ENCODE data around the gene OR4N2.
"Not testable (repeated sequence)": the region's sequence is repeated elsewhere in the genome, so short reads cannot be mapped to it uniquely, and the experiment has no call there.

OR4N2 gene

GRCh38 chr14:19803470-19803869 lies at the start of gene OR4N2:
TSS of gene OR4N2 (plus strand) at chr14:19803770. CDS start at chr14:19827449, 23,679 bp downstream.
- not testable (repeated sequence) for DNase-seq (ENCODE audit: low read depth)

- no peak for DNase-seq (ENCODE audit: low read depth)
Measured at GRCh38 chr14:19754172-19754571, 49.4 kb upstream of the OR4N2 start.

GRCh38 chr14:19771491-19771890 lies 32.1 kb upstream of the OR4N2 start:
- DNase-seq (ENCODE audit: low read depth) = not testable (repeated sequence)

- DNase-seq (ENCODE audit: low read depth) = no peak
Measured at GRCh38 chr14:19771895-19772430, 31.6 kb upstream of the OR4N2 start.

- not testable (repeated sequence) for DNase-seq (ENCODE audit: low read depth)
Measured at GRCh38 chr14:19772454-19772853, 31.1 kb upstream of the OR4N2 start.

GRCh38 chr14:19773204-19773603 lies 30.4 kb upstream of the OR4N2 start, which contains the start of gene OR4M1:
TSS of gene OR4M1 (plus strand) at chr14:19773504. CDS start at chr14:19780323, 6,819 bp downstream.
- DNase-seq (ENCODE audit: low read depth) = not testable (repeated sequence)

GRCh38 chr14:19775587-19775986 lies 28.0 kb upstream of the OR4N2 start:
- no peak for DNase-seq (ENCODE audit: low read depth)

GRCh38 chr14:19785848-19786247 lies 17.7 kb upstream of the OR4N2 start:
- not testable (repeated sequence) for DNase-seq (ENCODE audit: low read depth)

GRCh38 chr14:19787318-19787717 lies 16.3 kb upstream of the OR4N2 start:
- not testable (repeated sequence) for DNase-seq (ENCODE audit: low read depth)

- DNase-seq (ENCODE audit: low read depth) = not testable (repeated sequence)
Measured at GRCh38 chr14:19788150-19788549, 15.4 kb upstream of the OR4N2 start.

GRCh38 chr14:19796520-19797108 lies 7.0 kb upstream of the OR4N2 start:
- DNase-seq (ENCODE audit: low read depth) = not testable (repeated sequence)

GRCh38 chr14:19799880-19800279 lies 3.7 kb upstream of the OR4N2 start:
- DNase-seq (ENCODE audit: low read depth) = no peak

GRCh38 chr14:19800282-19801117 lies 3.1 kb upstream of the OR4N2 start:
- DNase-seq (ENCODE audit: low read depth) = no peak

- no peak for DNase-seq (ENCODE audit: low read depth)
Measured at GRCh38 chr14:19801118-19801464, 2.5 kb upstream of the OR4N2 start.

GRCh38 chr14:19813171-19813920 lies 9.8 kb downstream of the OR4N2 start:
- not testable (repeated sequence) for DNase-seq (ENCODE audit: low read depth)

- not testable (repeated sequence) for DNase-seq (ENCODE audit: low read depth)
Measured at GRCh38 chr14:19819879-19820278, 16.3 kb downstream of the OR4N2 start.

- not testable (repeated sequence) for DNase-seq (ENCODE audit: low read depth)
Measured at GRCh38 chr14:19821016-19821415, 17.4 kb downstream of the OR4N2 start.

- DNase-seq (ENCODE audit: low read depth) = no peak
Measured at GRCh38 chr14:19823178-19823577, 19.6 kb downstream of the OR4N2 start.

- DNase-seq (ENCODE audit: low read depth) = no peak
Measured at GRCh38 chr14:19823765-19824164, 20.2 kb downstream of the OR4N2 start.

GRCh38 chr14:19827626-19828244 lies 24.2 kb downstream of the OR4N2 start:
- not testable (repeated sequence) for DNase-seq (ENCODE audit: low read depth)

- no peak for DNase-seq (ENCODE audit: low read depth)
Measured at GRCh38 chr14:19828314-19828713, 24.7 kb downstream of the OR4N2 start.

All from stimulated activated CD8-positive, alpha-beta memory T cell treated with anti-CD3 and anti-CD28 coated beads, Interleukin-15, amount 100 ng/mL, for 1 hour (primary cell).